GM12878 (cell line): ENCODE results near the gene RNF31.

Source experiments
- ATF3 ChIP-seq: IDR thresholded peaks from 2 replicates; pipeline ENCODE4 v1.6.1; 2011; ENCODE audit warnings: low read depth, mild to moderate bottlenecking, low read length, moderate library complexity, borderline replicate concordance; ENCODE audit errors: extremely low read depth
- BCL3 ChIP-seq: IDR thresholded peaks from 2 replicates; pipeline ENCODE4 v1.6.1; 2011; ENCODE audit warnings: borderline replicate concordance, low read depth, mild to moderate bottlenecking, moderate library complexity, low read length; ENCODE audit not compliant: insufficient read depth, poor library complexity, severe bottlenecking
- CTCF ChIP-seq, 3 experiments: IDR thresholded peaks in 2 of 3; conservative IDR thresholded peaks in 1 of 3; 2 replicates each; pipeline ENCODE4 v1.5.1; 2011; ENCODE audit warnings: low read depth in 3 of 3, low read length in 3 of 3, mild to moderate bottlenecking in 3 of 3, control low read depth in 2 of 3, moderate library complexity in 2 of 3, inconsistent platforms in 1 of 3, mixed read lengths in 1 of 3; ENCODE audit not compliant: control insufficient read depth in 2 of 3, insufficient read depth in 1 of 3; ENCODE audit errors: extremely low read depth in 1 of 3
- JUNB ChIP-seq: IDR thresholded peaks from 2 replicates; pipeline ENCODE4 v1.6.1; 2016; ENCODE audit warnings: antibody characterized with exemption, mild to moderate bottlenecking
- KDM1A ChIP-seq: fragments of 200-600 bp; sonication (generic); IDR thresholded peaks from 2 replicates; pipeline ENCODE4 v1.6.1; 2016; ENCODE audit warnings: borderline replicate concordance
- MYC ChIP-seq: IDR thresholded peaks from 2 replicates; pipeline ENCODE4 v1.6.1; 2011; ENCODE audit warnings: mild to moderate bottlenecking, low read length, moderate library complexity, inconsistent platforms; ENCODE audit not compliant: insufficient read depth, insufficient replicate concordance, insufficient read length, severe bottlenecking
- POLR2A ChIP-seq: IDR thresholded peaks from 2 replicates; pipeline ENCODE4 v1.6.1; 2011; ENCODE audit warnings: low read depth, mild to moderate bottlenecking, low read length
- POLR2AphosphoS5 ChIP-seq: IDR thresholded peaks from 2 replicates; pipeline ENCODE4 v1.6.1; 2011; ENCODE audit warnings: mild to moderate bottlenecking, low read length, inconsistent platforms
- RBBP5 ChIP-seq: fragments of 200-600 bp; sonication (generic); conservative IDR thresholded peaks from 2 replicates; pipeline ENCODE4 v1.6.1; 2016
- TAF1 ChIP-seq: IDR thresholded peaks from 2 replicates; pipeline ENCODE4 v1.6.1; 2011; ENCODE audit warnings: mild to moderate bottlenecking, low read depth, low read length, borderline replicate concordance
- TF ChIP-seq, protein P1 (sequence below): IDR thresholded peaks from 2 replicates; pipeline ENCODE4 v1.6.1; 2012; ENCODE audit warnings: mild to moderate bottlenecking, low read depth, low read length
- TF ChIP-seq, protein P2 (sequence below): fragments of 450-650 bp; IDR thresholded peaks from 2 replicates; pipeline ENCODE4 v1.6.1; 2018; ENCODE audit warnings: mild to moderate bottlenecking, low read depth, moderate library complexity; ENCODE audit not compliant: partially characterized antibody
- TF ChIP-seq, protein P3 (sequence below): fragments of 450-650 bp; IDR thresholded peaks from 2 replicates; pipeline ENCODE4 v1.6.1; 2018; ENCODE audit warnings: borderline replicate concordance, mild to moderate bottlenecking; ENCODE audit not compliant: partially characterized antibody

DNA sequence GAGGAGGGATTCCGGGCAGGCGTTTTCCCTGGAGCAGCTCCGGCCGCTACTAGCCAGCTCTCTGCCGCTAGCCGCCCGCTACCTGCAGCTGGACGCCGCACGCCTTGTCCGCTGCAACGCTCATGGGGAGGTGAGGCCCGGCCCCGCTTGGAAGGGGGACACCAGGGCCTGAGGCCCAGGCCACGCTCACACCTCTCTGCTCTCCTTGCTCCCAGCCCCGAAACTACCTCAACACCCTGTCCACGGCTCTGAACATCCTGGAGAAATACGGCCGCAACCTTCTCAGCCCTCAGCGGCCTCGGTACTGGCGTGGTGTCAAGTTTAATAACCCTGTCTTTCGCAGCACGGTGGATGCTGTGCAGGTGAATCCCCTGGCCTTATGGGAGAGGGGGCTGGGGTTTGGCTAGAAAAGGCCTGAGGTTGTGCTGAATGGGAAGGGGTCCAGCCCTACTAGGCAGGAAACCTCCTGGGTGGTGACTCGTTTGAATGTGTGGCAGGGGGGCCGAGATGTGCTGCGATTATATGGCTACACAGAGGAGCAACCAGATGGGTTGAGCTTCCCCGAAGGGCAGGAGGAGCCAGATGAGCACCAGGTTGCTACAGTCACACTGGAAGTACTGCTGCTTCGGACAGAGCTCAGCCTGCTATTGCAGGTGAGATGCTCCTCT is 597 bp downstream of the RNF31 start:
- TF ChIP-seq, protein P1, sequence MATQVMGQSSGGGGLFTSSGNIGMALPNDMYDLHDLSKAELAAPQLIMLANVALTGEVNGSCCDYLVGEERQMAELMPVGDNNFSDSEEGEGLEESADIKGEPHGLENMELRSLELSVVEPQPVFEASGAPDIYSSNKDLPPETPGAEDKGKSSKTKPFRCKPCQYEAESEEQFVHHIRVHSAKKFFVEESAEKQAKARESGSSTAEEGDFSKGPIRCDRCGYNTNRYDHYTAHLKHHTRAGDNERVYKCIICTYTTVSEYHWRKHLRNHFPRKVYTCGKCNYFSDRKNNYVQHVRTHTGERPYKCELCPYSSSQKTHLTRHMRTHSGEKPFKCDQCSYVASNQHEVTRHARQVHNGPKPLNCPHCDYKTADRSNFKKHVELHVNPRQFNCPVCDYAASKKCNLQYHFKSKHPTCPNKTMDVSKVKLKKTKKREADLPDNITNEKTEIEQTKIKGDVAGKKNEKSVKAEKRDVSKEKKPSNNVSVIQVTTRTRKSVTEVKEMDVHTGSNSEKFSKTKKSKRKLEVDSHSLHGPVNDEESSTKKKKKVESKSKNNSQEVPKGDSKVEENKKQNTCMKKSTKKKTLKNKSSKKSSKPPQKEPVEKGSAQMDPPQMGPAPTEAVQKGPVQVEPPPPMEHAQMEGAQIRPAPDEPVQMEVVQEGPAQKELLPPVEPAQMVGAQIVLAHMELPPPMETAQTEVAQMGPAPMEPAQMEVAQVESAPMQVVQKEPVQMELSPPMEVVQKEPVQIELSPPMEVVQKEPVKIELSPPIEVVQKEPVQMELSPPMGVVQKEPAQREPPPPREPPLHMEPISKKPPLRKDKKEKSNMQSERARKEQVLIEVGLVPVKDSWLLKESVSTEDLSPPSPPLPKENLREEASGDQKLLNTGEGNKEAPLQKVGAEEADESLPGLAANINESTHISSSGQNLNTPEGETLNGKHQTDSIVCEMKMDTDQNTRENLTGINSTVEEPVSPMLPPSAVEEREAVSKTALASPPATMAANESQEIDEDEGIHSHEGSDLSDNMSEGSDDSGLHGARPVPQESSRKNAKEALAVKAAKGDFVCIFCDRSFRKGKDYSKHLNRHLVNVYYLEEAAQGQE: no peak
- TF ChIP-seq KDM1A: no peak
- TF ChIP-seq, protein P2, sequence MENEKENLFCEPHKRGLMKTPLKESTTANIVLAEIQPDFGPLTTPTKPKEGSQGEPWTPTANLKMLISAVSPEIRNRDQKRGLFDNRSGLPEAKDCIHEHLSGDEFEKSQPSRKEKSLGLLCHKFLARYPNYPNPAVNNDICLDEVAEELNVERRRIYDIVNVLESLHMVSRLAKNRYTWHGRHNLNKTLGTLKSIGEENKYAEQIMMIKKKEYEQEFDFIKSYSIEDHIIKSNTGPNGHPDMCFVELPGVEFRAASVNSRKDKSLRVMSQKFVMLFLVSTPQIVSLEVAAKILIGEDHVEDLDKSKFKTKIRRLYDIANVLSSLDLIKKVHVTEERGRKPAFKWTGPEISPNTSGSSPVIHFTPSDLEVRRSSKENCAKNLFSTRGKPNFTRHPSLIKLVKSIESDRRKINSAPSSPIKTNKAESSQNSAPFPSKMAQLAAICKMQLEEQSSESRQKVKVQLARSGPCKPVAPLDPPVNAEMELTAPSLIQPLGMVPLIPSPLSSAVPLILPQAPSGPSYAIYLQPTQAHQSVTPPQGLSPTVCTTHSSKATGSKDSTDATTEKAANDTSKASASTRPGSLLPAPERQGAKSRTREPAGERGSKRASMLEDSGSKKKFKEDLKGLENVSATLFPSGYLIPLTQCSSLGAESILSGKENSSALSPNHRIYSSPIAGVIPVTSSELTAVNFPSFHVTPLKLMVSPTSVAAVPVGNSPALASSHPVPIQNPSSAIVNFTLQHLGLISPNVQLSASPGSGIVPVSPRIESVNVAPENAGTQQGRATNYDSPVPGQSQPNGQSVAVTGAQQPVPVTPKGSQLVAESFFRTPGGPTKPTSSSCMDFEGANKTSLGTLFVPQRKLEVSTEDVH: no peak
- no peak for TF ChIP-seq CTCF (IDR thresholded peaks at IDR 0.05 in 2 of 3, conservative IDR thresholded peaks at IDR 0.05 in 1 of 3; ENCODE audit: control insufficient read depth in 2 of 3, extremely low read depth in 1 of 3, insufficient read depth in 1 of 3, low read depth in 3 of 3, low read length in 3 of 3)
- no peak for TF ChIP-seq POLR2AphosphoS5
- TF ChIP-seq BCL3: no peak
- no peak for TF ChIP-seq ATF3
- no peak; the same call in 1 of the 2 replicates for TF ChIP-seq POLR2A
- TF ChIP-seq MYC: no peak
- no peak for TF ChIP-seq RBBP5
- no peak for TF ChIP-seq TAF1
- TF ChIP-seq JUNB: no peak
- TF ChIP-seq, protein P3, sequence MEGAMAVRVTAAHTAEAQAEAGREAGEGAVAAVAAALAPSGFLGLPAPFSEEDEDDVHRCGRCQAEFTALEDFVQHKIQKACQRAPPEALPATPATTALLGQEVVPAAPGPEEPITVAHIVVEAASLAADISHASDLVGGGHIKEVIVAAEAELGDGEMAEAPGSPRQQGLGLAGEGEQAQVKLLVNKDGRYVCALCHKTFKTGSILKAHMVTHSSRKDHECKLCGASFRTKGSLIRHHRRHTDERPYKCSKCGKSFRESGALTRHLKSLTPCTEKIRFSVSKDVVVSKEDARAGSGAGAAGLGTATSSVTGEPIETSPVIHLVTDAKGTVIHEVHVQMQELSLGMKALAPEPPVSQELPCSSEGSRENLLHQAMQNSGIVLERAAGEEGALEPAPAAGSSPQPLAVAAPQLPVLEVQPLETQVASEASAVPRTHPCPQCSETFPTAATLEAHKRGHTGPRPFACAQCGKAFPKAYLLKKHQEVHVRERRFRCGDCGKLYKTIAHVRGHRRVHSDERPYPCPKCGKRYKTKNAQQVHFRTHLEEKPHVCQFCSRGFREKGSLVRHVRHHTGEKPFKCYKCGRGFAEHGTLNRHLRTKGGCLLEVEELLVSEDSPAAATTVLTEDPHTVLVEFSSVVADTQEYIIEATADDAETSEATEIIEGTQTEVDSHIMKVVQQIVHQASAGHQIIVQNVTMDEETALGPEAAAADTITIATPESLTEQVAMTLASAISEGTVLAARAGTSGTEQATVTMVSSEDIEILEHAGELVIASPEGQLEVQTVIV: no peak
